GM19043 (cell line): ENCODE data around the gene COMMD7.

ENCODE experiments used
- ATAC-seq: cut with Tn5 transposase; IDR thresholded peaks from one replicate; pipeline ENCODE4 v1.9.1; 2021; ENCODE audit warnings: low read depth; ENCODE audit not compliant: unreplicated experiment

COMMD7 gene

GRCh38 chr20:32743237-32744112 is at the start of gene COMMD7:
Gene COMMD7, minus strand, starts transcription at chr20:32743467. Its CDS starts 76 bp downstream, at chr20:32743391.
- peak; percentile 59 for ATAC-seq

- ATAC-seq, result no peak
These were observed 49.6 kb upstream of the COMMD7 start for GRCh38 chr20:32792731-32793458.

GRCh38 chr20:32792316-32792715 is 49.0 kb upstream of the COMMD7 start:
- peak; percentile 87 for ATAC-seq

- ATAC-seq, result no peak
These were observed 47.4 kb upstream of the COMMD7 start for GRCh38 chr20:32790751-32791057.

GRCh38 chr20:32789896-32790750 is 46.9 kb upstream of the COMMD7 start:
- ATAC-seq, result no peak

GRCh38 chr20:32787168-32787567 is 43.9 kb upstream of the COMMD7 start:
- no peak for ATAC-seq

- ATAC-seq, result no peak
These were observed 42.9 kb upstream of the COMMD7 start for GRCh38 chr20:32786059-32786760.

- ATAC-seq, result no peak
These were observed 41.3 kb upstream of the COMMD7 start for GRCh38 chr20:32784369-32785080.

- no peak for ATAC-seq
These were observed 37.7 kb upstream of the COMMD7 start for GRCh38 chr20:32780749-32781655.

GRCh38 chr20:32780278-32780677 is 37.0 kb upstream of the COMMD7 start:
- no peak for ATAC-seq

GRCh38 chr20:32779500-32780211 is 36.4 kb upstream of the COMMD7 start:
- no peak for ATAC-seq

GRCh38 chr20:32777177-32777956 is 34.1 kb upstream of the COMMD7 start:
- no peak for ATAC-seq

GRCh38 chr20:32775336-32775991 is 32.2 kb upstream of the COMMD7 start:
- no peak for ATAC-seq

- no peak for ATAC-seq
These were observed 30.6 kb upstream of the COMMD7 start for GRCh38 chr20:32773855-32774254.

GRCh38 chr20:32773223-32773622 is 30.0 kb upstream of the COMMD7 start:
- no peak for ATAC-seq

GRCh38 chr20:32772046-32772445 is 28.8 kb upstream of the COMMD7 start:
- no peak for ATAC-seq
